ENCODE data around the gene DCAF6.

The DCAF6 gene

DNA sequence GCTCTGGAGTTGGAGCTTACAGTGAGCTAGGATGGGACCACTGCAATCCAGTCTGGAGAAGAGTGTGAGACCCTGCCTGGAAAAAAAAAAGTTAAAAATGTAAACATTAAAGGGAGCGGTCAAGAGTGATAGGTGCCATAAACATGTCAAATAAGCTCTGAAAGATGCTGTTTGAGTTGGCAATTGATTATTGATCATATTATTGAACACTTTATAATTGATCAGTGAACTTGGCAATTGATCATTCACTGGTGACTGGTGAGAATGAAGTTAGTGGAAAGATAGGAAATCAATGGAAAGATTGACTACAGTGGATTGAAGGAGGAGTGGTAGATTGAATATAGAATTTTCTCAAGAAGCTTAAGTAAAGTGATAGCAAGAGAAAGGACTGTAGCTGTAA, 64.7 kb downstream of the DCAF6 start:
- in situ Hi-C loops (cut with HindIII; ENCODE audit: low sequenced_read_pairs): no loop called here
- H3K4me3 ChIP-seq (ENCODE audit: low read depth, low read length): no peak overlapping the region
- no peak for DNase-seq (ENCODE audit: low read depth, low spot score)
- TF ChIP-seq, protein P1, sequence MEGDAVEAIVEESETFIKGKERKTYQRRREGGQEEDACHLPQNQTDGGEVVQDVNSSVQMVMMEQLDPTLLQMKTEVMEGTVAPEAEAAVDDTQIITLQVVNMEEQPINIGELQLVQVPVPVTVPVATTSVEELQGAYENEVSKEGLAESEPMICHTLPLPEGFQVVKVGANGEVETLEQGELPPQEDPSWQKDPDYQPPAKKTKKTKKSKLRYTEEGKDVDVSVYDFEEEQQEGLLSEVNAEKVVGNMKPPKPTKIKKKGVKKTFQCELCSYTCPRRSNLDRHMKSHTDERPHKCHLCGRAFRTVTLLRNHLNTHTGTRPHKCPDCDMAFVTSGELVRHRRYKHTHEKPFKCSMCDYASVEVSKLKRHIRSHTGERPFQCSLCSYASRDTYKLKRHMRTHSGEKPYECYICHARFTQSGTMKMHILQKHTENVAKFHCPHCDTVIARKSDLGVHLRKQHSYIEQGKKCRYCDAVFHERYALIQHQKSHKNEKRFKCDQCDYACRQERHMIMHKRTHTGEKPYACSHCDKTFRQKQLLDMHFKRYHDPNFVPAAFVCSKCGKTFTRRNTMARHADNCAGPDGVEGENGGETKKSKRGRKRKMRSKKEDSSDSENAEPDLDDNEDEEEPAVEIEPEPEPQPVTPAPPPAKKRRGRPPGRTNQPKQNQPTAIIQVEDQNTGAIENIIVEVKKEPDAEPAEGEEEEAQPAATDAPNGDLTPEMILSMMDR (IDR thresholded peaks at IDR 0.05; ENCODE audit: low read depth, low read length): no peak

DNA sequence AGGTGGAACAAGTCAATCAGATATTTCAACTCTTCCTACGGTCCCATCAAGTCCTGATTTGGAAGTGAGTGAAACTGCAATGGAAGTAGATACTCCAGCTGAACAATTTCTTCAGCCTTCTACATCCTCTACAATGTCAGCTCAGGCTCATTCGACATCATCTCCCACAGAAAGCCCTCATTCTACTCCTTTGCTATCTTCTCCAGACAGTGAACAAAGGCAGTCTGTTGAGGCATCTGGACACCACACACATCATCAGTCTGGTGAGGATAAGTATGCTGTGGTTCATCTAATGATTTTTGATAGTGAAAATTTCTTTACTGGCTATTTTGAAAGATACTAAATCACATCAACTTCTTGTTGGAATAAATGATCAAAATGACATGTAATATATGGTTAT, 68.0 kb downstream of the DCAF6 start:
- in situ Hi-C loops (cut with HindIII; ENCODE audit: low sequenced_read_pairs): no loop called here
- no peak for DNase-seq (ENCODE audit: low read depth, low spot score)

DNA sequence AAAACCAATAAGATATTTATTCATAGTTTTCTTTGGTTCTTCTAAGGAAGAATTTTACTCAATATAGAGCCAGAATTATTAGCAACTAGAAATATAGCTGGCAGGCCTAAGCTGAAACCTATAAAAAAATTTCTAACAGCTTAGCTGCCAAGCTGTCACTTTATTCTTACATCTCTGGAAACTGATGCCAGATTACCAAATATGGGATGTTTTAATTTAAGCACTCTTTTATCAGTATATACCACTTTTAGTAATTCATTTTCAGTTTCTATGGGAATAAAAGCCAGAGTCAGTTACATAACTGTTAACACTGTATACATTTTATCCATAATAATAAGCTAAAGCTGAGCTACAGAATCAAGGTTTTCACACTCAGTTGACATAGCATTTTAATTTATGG, 69.0 kb downstream of the DCAF6 start:
- H3K4me3 ChIP-seq (ENCODE audit: low read depth, low read length): no peak overlapping the region
- DNase-seq (ENCODE audit: low read depth, low spot score): no peak
- in situ Hi-C loops (cut with HindIII; ENCODE audit: low sequenced_read_pairs): no loop called here
- TF ChIP-seq, protein P1 (IDR thresholded peaks at IDR 0.05; ENCODE audit: low read depth, low read length): no peak

More for the DNA sequence above, 68.0 kb downstream of the DCAF6 start:
- H3K4me3 ChIP-seq (ENCODE audit: low read depth, low read length): no peak overlapping the region
- TF ChIP-seq, protein P1 (IDR thresholded peaks at IDR 0.05; ENCODE audit: low read depth, low read length): no peak

DNA sequence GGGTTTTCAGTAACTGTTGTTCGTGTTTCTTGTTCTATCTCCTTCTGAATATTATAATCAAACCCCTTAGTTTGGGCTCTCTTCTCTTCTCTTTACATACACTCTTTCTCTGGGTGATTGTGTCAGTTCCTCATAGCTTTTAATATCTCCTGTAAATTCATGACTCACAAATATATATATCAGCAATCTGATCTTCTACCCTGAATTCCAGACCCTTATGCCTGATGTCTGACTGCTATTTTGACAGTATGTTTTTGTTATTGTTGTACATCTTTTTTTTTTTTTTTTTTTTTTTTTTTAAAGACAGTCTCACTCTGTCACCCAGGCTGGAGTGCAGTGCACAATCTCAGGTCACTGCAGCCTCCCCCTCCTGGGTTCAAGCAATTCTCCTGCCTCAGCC, 71.2 kb downstream of the DCAF6 start:
- DNase-seq (ENCODE audit: low read depth, low spot score): no peak
- in situ Hi-C loops (cut with HindIII; ENCODE audit: low sequenced_read_pairs): no loop called here
- TF ChIP-seq, protein P1 (IDR thresholded peaks at IDR 0.05; ENCODE audit: low read depth, low read length): no peak
- no peak overlapping the region for H3K4me3 ChIP-seq (ENCODE audit: low read depth, low read length)

DNA sequence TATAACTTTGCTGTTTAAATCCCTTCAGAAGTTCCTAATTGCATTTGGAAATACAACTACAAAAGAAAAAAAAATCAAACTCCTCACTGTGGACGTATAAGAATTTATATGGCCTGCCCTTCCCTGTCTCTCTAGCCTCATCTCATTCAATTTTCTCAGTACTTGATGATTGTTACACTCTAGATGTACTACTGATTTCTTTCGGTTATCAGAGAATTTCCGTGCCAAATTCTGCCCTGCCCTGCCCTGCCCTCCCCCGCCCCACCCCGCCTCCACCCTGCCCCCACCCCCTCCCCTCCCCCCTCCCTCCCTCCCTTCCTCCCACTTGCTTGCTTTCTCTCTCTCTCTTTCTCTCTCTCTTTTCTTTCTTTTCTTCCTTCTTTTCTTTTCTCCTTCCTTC, 72.1 kb downstream of the DCAF6 start:
- in situ Hi-C loops (cut with HindIII; ENCODE audit: low sequenced_read_pairs): no loop called here
- TF ChIP-seq, protein P1 (IDR thresholded peaks at IDR 0.05; ENCODE audit: low read depth, low read length): no peak
- DNase-seq (ENCODE audit: low read depth, low spot score): no peak
- no peak overlapping the region for H3K4me3 ChIP-seq (ENCODE audit: low read depth, low read length)

DNA sequence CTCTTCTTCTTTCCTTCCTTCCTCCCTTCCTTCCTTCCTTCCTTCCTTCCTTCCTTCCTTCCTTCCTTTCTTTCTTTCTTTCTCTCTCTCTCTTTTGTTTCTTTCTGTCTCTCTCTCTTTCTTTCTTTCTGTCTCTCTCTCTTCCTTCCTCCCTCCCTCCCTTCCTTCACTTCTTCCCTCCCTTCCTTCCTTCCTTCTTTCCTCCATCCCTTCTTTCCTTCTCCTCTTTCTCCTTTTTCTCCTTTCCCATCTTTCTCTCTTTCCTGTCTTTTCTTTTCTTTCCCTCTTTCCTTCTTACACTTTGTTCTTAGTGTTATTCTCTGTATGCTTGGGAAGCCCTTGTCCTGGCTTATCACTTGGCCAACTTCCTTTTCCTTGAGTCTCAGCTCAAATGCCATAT, 72.8 kb downstream of the DCAF6 start:
- DNase-seq (ENCODE audit: low read depth, low spot score): no peak
- in situ Hi-C loops (cut with HindIII; ENCODE audit: low sequenced_read_pairs): no loop called here
- H3K4me3 ChIP-seq (ENCODE audit: low read depth, low read length): no peak overlapping the region
- TF ChIP-seq, protein P1 (IDR thresholded peaks at IDR 0.05; ENCODE audit: low read depth, low read length): no peak

DNA sequence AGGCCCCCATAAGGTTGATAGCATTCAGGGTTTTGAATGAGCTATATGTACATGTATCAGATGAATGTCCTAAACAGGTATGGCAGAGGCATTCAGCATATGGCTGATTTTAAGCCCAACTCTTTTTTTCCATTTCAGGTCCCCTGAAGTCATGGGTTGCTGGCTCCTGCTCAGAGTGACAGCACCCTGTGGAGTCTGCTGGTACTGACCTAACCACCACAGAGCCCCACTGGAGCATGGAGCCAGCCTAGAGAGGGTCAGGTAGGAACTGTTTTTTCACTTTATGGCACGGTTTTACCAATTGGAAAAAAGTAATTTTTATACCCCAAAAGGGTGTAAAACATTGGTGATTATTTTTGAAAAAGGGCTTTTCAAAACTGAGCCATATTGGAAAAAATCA, 82.9 kb downstream of the DCAF6 start:
- TF ChIP-seq, protein P1 (IDR thresholded peaks at IDR 0.05; ENCODE audit: low read depth, low read length): no peak
- no peak for DNase-seq (ENCODE audit: low read depth, low spot score)
- H3K4me3 ChIP-seq (ENCODE audit: low read depth, low read length): no peak overlapping the region
- in situ Hi-C loops (cut with HindIII; ENCODE audit: low sequenced_read_pairs): no loop called here

Data from astrocyte of the spinal cord (primary cell).